COR-L47 (cell line): ENCODE measurements around the gene RHCE.
"Not testable (repeated sequence)": the region's sequence is repeated elsewhere in the genome, so short reads cannot be mapped to it uniquely, and the experiment has no call there.

Experiments used
- DNase-seq: peaks from one replicate; lab custom pipeline; 2025; lab: John Stamatoyannopoulos, UW

RHCE gene

GRCh38 chr1:25397549-25397948, 23.1 kb downstream of the RHCE start:
- DNase-seq: not testable (repeated sequence)

GRCh38 chr1:25392841-25393240, 27.8 kb downstream of the RHCE start:
- DNase-seq: no peak

- not testable (repeated sequence) for DNase-seq
Measured at GRCh38 chr1:25389721-25390120, 30.9 kb downstream of the RHCE start.

GRCh38 chr1:25388691-25389090, 31.9 kb downstream of the RHCE start:
- peak; percentile 63 for DNase-seq

GRCh38 chr1:25387096-25387495, 33.5 kb downstream of the RHCE start:
- not testable (repeated sequence) for DNase-seq

- not testable (repeated sequence) for DNase-seq
Measured at GRCh38 chr1:25383875-25384274, 36.8 kb downstream of the RHCE start.

- not testable (repeated sequence) for DNase-seq
Measured at GRCh38 chr1:25383090-25383489, 37.5 kb downstream of the RHCE start.

GRCh38 chr1:25382543-25382942, 38.1 kb downstream of the RHCE start:
- DNase-seq: not testable (repeated sequence)

- not testable (repeated sequence) for DNase-seq
Measured at GRCh38 chr1:25378367-25378766, 42.3 kb downstream of the RHCE start.

GRCh38 chr1:25371757-25372156, 48.9 kb downstream of the RHCE start:
- DNase-seq: not testable (repeated sequence)

- DNase-seq: not testable (repeated sequence)
Measured at GRCh38 chr1:25369691-25370271, 50.8 kb downstream of the RHCE start.

- no peak for DNase-seq
Measured at GRCh38 chr1:25369241-25369640, 51.4 kb downstream of the RHCE start.

GRCh38 chr1:25362634-25363559, 57.7 kb downstream of the RHCE start:
- not testable (repeated sequence) for DNase-seq

- no peak for DNase-seq
Measured at GRCh38 chr1:25361901-25362300, 58.7 kb downstream of the RHCE start.

GRCh38 chr1:25360596-25361581, 59.7 kb downstream of the RHCE start:
- DNase-seq: no peak

GRCh38 chr1:25356848-25357247, 63.8 kb downstream of the RHCE start:
- no peak for DNase-seq

- DNase-seq: no peak
Measured at GRCh38 chr1:25356441-25356840, 64.2 kb downstream of the RHCE start.

GRCh38 chr1:25355841-25356395, 64.7 kb downstream of the RHCE start:
- no peak for DNase-seq

- no peak for DNase-seq
Measured at GRCh38 chr1:25349606-25350005, 71.0 kb downstream of the RHCE start.

- DNase-seq: no peak
Measured at GRCh38 chr1:25347556-25347955, 73.1 kb downstream of the RHCE start.

GRCh38 chr1:25343872-25344271, 76.8 kb downstream of the RHCE start:
- DNase-seq: no peak

GRCh38 chr1:25342846-25343245, 77.8 kb downstream of the RHCE start:
- DNase-seq: no peak
